GM21360 (cell line): ENCODE data around the gene CAPN2.

Experiments used
- ATAC-seq: cut with Tn5 transposase; IDR thresholded peaks from one replicate; pipeline ENCODE4 v1.9.1; 2021; ENCODE audit warnings: mild to moderate bottlenecking, moderate library complexity; ENCODE audit not compliant: unreplicated experiment

Gene CAPN2

DNA sequence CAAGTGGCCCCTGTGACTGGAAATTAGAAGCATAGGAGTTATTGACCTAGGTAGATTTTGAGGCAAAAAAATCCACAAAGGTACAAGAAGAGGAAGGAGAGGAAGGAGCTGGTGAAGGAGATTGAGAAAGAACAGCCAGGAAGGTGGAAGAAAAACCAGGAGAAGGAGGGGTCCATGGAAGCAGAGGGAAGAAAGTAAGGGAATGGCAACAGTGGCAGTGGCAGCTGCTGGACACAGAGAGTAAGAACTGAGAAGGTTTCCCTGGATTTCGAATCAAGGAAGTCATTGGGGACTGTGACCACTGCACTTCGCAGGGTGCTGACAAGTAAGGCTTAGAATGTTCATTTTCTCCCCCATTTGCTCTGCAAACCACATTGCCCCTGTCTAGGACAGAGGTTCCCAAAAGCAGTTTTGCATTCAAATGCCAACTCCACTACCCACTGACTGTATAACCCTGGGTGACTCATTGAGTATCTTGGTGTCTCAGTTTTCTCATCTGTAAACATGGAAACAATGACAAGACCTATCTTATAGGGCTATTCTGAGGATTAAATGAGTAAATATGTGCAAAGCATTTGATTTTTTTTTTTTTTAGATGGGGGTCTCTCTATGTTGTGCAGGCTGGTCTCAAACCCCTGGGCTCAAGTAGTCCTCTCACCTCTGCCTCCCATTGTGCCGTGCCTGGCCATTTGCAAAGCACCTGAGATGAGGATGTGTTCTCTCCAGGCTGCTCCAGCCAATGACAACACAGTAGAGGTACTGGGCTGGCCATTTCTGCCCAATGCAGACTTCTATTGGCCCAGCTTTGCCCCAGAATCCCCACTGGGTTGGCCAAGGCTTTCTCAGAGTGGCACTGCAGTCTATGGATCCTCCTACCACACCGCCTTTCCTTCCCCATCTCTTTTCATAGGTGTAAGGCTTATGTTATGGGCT is 9.3 kb upstream of the CAPN2 start:
- no peak for ATAC-seq

DNA sequence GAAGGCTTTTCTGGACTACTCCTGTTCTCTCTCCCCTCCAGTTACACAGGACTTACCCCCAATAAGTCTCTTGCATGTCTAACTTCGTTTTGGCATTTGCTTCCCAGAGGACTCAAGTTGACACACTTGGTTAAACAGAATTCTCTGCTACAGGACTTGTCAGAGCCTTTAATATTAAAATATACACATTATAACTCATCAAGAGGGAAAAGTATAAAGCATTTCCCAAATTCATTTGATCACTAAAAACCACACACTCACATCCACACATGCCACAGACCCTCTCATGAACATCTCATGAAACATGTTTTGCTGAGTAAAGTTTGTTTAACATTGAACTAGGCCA is 8.7 kb upstream of the CAPN2 start:
- ATAC-seq: no peak

DNA sequence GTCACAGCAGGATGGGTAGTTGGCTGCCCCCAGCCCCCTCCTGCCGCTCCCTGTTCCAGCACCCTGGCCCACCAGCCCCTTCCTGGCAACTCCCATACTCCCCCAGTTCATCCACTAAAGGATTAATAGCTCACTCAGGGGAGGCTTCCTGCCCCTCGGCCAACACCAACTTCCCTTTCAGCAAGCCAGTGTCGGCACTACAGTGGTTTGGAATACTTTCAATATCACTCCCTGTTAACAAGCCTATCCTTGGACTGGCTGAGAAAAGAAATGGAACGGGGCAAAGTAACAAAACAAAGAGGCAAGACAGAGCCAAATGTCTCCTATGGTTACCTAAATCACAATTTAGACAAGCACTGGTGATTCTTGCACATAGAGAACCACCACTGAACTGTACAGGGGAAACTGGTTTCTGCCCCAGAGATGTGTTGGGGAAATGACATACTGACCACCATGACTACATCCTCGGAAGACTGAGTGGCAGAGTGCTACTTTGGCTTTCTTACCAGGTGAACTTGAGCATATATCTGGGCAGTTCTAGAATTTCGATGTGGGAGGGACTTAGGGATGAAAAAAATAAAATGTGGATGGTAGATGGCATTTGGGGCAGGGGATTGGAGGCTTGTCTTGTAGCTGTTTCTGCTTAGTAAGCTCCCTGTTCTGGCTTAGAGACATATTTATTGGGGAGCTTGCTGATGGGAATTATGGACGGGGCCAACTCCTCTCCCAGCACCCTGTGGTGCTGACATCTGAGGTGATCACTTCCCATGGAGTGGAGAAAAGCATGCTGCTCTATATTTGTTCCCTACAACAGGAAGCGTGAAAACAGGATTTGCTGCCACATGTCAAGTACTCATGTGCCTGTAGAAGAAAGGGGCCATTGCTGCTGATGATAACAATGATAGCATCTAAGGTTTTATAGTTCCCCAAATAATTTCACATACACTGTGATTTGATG is 7.1 kb upstream of the CAPN2 start:
- no peak for ATAC-seq

DNA sequence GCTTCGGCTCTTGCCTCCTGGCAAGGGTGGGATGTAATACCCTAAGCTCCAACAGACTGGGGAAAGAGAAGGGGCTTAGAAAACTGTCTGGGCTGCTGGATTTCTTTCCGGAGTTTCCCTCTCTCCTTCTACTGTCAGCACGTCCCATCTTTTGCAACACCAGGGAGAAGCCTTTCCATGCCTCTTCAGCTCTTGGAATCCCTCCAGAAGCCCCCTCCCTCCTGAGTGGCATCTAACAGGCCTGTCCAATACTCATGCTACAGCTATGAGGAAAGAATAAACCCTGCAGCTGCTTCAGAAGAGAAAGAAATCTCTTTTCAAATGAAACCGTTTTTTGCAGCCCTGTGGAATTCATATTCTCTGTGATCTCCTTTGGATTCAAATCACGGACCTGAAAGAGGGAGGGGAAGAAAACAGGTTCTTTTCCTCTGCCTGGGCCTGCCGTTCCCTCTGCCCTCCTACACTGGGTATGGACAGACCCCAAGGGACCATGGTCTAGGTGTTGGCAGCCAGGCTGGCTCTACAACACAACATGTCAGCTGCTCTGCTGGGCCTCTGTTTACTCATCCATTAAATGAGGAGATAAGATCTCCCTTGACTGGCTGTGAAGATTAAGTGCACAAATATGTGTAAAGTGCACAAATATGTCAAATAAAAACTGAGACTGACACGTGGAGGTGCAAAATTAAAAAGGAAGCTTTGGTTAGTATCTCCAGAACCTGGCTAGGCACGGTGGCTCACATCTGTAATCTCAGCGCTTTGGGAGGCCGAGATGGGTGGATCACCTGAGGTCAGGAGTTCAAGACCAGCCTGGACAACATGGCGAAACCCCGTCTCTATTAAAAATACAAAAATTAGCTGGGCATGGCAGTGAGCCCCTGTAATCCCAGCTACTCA is 6.0 kb upstream of the CAPN2 start:
- no peak for ATAC-seq

DNA sequence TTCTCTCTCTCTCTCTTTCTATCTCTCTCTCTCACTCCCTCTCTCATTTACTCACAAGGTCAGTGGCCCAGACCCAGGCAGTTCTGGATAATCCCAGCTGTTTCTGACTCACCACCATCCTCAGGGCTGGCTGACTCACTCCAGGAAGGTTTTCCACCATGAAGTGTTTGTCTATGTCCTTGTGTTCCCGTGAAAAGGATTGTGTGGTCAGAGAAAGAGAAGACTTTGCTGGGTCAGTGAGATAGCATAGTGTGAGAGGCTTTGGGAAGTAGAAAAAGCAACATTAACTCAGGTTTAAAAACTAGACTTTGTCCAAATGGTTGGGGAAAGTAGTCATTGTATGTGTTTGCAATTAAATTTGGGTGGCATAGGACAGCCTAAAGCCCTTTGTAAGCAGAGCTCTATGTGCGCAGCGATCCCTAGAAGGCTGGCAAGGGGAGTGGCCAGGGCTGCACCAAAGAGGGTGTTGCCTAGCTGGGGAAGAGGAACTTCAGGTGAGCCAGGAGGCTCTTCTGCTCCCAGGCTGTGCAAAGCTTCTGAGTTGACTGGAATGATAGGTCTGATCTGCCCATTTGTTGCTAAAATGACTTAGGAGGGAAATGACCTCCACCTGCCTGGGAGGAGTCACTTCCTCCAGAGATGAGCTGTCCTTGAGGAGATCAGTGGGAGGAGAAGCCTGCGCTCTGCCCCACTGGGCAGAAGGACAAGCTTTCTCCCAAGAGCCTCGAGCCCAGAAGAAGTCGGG is 4.9 kb upstream of the CAPN2 start:
- ATAC-seq: no peak

DNA sequence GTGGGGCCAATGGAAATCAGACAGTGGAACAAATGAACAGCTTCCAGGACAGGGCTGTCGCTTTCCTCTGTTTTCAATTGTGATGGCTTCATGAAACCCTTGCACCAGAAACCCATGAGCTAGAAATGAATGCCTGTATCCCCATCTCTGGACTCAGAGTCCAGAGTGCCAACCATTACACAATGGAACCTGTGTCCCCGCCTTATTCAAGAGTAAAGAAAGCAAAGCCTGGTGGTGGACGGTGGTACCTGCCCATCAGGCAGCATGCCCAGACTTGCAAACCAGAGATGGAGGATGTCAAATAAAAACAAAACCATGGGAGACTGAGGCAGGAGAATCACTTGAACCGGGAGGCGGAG is 4.4 kb upstream of the CAPN2 start:
- ATAC-seq: no peak

DNA sequence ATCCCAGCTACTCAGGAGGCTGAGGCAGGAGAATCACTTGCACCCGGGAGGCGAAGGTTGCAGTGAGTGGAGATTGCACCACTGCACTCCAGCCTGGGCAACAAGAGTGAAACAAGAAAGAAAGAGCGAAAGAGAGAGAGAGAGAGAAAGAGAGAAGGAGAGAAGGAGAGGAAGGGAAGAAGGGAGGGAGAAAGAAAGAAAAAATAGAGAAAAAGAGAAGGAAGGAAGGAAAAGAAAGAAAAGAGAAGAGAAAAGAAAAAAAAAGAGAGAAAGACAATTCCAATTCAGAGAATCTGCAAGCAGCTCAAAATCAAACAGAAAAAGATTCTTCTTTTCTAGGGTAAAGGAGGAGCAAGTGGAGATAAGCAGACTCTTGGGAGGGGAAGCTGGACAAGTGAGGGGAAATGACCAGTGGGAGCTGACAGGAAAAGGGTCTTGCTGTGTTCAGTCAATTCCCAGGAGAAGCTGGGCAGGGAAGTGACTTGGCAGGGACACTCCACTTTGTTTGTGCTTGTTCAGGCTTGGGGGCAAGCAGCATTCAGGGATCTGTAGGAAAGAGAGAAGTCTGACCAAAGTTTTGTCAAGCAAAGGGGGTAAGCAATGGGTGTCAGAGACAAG is 3.6 kb upstream of the CAPN2 start:
- ATAC-seq: no peak

DNA sequence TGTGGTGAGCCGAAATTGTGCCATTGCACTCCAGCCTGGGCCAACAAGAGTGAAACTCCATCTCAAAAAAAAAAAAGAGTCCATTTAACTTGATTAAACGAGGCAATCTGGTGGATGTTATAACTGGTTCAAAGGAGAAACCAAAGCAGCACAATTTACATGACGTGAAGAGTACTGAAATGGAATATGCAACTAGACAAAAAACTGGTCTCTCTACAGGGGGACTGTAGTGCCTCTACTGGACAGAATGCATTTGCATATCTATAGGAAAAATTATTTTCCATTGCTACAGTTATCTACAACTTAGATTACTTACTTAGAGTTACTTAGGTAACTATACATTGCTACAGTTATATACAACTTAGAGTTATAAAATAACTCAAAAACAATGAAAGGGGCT is 2.7 kb upstream of the CAPN2 start:
- ATAC-seq: no peak

DNA sequence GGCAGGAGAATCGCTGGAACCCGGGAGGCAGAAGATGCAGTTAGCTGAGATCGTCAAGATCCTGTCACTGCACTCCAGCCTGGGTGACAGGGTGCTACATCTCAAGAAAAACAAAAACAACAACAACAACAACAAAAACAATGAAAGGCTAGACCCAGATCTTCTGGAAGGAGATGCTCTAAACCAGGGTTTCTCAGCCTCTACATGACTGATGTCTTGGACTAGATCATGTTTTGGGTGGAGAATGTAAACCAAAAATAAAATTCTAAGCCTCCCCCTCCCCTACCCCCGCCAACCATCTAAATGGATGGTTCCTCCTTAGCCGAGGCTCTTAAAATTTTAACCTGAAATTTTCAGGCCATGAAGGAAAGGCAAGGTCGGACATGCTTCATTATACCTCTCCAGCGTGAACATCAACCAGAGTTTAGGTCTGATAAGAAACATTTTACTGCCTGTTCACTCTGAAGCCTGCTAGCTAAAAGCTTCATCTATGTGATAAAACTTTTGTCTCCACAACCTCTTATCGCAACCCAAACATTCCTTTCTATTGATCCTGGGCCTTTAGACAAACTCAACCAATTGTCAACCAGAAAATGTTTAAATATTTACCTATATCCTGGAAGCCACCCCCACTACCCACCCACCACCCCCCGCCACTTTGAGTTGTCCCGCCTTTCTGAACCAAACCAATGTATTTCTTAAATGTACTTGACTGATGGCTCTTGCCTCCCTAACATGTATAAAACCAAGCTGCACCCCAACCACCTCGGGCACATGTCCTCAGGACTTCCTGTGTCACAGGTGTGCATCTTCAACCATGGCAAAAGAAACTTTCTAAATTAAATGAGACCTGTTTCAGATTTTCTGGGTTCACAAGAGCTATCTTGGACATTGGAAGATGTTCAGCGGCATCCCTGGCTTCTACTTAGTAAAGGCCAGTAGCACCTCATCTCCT is 1.9 kb upstream of the CAPN2 start:
- ATAC-seq: no peak

DNA sequence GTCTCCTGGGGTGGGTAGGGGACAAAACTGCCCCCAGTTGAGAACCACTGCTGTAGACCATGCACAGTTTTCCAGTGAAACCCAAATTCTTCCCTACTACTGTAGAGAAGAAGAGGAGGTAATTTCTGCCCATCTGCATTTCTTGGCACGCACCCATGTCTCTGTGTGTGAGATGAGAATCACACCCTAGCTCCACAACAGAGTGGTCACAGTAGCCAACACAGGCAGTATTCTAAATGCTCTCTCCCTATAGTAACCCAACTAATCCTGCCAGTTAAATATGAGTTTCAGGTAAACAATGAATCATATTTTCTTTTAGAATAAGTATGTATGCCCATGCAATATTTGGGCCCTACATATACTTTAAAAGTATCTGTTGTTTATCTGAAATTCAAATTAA is 1.2 kb upstream of the CAPN2 start:
- ATAC-seq: no peak

DNA sequence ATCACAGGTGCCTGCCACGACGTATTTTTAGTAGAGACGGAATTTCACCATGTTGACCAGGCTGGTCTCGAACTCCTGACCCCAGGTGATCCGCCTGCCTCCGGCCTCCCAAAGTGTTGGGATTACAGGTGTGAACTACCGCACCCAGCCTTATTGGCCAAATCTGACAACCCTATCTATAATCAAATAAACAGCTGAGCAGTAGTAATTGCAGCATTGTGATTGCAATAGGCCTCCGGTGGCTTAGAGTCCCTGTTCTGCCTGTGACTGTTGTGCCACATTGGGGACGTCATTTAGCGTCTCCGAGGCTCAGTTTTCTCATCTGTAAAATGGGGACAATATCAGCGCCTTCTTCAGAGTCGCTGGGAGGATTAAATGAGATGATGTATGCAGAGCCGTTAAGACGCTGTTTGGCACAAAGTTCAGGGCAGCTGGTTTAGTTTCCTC is 569 bp upstream of the CAPN2 start:
- peak; percentile 2 for ATAC-seq

DNA sequence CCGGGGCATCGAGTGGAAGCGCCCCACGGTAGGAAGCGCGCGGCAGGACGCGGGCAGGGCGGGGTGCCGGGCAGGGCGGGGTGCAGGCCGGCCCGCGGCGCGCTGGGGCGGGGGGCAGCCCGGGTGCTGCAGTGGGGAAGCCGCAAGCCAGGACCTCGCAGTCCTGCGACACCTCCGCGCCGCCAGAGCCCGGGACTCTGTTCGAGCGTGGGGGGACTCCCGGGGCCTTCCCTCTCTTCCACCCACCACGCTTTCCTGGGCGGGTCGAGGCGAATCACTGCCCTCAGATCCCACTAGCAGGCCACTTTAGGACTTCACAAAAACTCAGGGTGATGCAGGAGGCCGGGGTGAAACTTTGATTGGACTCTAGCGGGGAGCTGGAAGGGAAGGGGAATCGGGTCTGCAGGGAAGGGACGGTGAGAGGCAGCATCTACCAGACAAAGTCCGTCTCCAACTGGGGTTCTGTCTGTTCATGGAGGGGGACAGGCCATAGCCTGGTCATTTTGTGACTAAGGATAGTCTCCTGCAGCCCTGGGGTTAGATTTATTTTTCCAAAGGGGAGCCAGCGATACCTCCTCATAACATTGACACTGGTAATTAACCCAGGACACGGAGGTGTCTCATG is 623 bp downstream of the CAPN2 start:
- ATAC-seq: peak; percentile 26

DNA sequence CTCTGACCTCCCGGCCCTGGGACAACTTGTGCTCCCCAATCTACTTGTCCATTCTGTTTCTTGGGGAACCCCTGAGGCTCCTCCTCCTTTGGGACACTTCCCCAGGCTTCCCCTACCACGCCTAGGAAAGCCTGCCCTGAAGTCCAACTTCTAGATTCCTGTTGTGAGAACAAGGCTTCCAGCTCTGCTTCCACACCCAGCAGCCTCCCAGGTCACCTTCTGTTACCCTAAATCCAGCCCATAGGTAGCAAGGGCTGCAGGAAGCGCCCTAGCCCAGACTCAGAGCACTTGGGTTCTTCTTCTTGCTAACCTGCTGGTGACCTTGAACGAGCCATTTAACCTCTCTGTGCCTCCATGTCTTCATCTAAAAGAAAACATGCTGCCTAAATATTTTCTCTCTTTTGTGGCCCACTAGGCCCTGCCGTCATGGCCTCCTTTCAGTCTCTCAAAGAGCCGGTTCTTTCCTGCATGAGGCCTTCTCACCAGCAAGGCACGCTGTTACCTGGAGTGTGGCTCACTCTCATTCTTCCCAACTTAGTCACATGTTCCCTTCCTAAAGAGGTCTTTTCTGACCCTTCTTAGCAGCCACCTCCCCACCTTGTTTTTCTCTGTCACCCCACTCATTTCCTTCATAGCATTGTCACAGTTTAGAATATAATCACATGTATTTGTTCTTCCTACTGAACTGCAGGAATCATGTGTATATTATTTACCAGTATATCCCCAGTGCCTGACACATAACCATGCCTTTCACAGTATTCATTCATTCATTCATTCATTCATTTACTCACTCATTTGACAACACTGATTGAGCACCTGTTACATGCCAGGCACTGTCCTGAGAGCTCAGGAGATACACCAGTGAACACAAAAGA is 1.4 kb downstream of the CAPN2 start:
- ATAC-seq: no peak

DNA sequence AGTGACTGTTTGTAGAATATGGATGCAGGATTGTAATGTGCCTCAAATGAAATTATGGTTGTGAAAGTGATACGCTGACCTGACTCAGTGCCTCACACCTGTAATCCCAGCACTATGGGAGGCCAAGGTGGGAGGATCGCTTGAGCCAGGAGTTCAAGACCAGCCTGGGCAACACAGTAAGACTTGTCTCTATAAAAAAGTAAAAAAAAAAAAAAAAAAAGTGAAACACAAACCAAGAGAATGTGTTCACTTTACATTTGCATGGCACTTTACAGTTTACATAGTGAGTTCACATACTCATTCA is 2.0 kb downstream of the CAPN2 start:
- no peak for ATAC-seq

DNA sequence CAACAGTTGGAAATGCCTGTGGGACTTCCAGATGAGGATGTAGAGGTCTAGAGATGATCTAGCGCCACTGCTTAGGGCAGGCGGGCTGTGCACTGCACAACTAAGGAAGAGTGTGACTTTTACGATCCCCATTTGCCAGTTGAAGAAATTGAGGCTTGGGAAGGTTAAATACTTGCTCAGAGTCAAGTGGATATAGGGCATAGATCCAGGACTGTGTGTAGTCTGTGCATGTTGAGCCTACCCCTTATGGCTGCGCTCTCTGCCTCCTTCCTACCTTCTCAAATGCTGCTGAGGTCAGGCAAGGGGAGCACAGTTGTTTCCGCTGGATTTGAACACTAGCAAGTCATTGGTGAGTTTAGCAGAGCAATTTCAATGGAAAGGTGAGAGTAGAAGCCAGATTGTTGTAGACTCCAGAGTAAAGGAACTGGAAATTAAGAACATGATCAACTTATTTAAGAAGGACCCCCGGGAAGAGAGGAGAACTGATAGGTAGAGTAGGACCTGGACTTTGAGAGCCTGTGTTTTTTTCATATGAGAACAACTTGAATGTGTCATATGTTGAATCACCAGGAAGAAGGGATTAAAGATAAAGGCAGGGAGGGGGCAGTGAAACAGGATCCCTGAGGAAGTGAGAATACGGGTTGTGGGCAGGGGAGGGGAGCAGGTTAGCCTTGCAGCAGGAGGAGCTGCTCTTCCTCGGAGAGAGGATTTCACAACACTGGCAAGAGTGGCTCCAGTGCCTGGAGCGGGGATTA is 2.7 kb downstream of the CAPN2 start:
- ATAC-seq: no peak

DNA sequence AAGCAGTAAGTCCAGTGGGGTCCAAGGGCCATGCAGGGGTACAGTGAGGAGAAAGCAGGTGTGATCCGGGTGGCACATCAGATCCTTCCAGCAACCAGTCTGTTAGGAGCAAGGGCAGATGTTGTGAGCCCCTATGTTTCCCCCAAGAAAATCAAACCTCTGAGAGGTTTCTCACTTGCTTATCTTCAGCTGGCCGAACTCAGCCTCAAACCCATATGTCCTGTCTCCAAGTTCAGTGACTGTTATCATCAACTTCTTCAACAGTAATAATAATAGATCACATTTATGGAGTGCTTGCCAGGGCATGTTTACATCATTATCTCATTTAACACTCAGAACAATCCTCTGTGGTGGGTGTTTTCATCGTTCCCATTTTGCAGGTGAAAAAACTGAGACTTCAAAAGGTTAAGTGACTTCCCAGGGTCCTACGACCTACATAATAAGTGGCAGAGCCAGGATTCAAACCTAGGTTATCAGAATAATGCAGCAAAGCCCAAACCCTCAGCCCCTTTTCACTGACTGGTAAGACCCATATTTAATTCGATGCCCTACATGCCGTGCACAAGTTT is 3.3 kb downstream of the CAPN2 start:
- no peak for ATAC-seq
